Ectodermal cell (in vitro differentiated cells): ENCODE results near the gene PCARE.

ENCODE experiments used
- H3K27ac ChIP-seq: 2 replicates; pipeline ENCODE4 v1.7.0; 2013; ENCODE audit warnings: mild to moderate bottlenecking, low read depth, low read length; ENCODE audit not compliant: insufficient read depth, poor library complexity, severe bottlenecking
- H3K27me3 ChIP-seq: 2 replicates; pipeline ENCODE4 v1.7.0; 2013; ENCODE audit warnings: mild to moderate bottlenecking, low read length; ENCODE audit not compliant: insufficient read depth, control insufficient read depth, poor library complexity, severe bottlenecking
- H3K36me3 ChIP-seq: one replicate; pipeline ENCODE4 v1.7.0; 2013; ENCODE audit warnings: low read length; ENCODE audit not compliant: control insufficient read depth, insufficient read depth
- H3K4me1 ChIP-seq: one replicate; pipeline ENCODE4 v1.7.0; 2013; ENCODE audit warnings: low read length; ENCODE audit not compliant: control insufficient read depth, insufficient read depth
- H3K4me3 ChIP-seq: 2 replicates; pipeline ENCODE4 v1.7.0; 2013; ENCODE audit warnings: low read depth, low read length, control low read depth; ENCODE audit not compliant: insufficient read depth
- H3K9me3 ChIP-seq: 2 replicates; pipeline ENCODE4 v1.7.0; 2013; ENCODE audit warnings: mild to moderate bottlenecking, low read length, moderate library complexity; ENCODE audit not compliant: control insufficient read depth
- WGBS, 2 experiments: methylation state at CpG; one replicate each; pipeline ENCODE4 v1.1.7; 2013; ENCODE audit warnings: missing lambda C conversion rate in 2 of 2; 5-methylcytosine and 5-hydroxymethylcytosine counted together

PCARE gene

DNA sequence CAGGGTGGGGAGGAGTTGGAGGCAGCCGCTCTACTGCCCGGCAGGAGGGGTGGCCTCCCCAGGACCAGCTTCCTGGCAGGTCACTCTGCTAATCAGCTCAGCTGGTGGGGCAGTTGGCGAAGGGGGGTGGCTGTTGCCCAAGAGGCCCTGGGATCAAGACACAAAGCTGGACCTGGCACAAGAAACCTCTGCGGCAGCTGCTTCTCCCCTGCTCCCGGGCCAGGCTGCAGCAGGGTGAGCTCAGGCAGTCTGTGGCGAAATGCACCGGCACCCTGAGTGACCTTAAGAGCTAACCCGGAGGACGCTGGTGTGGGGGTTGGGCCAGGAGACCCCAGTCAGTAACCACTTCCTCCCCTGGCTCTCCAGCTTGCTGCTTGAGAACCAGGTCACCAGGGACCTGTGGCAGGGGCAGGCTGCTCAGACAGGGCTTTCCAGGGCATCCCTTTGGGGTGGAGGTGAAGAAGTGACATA is 62.1 kb downstream of the PCARE start:
- no peaks in the 10 kb centered on the region for H3K9me3 ChIP-seq
- WGBS, 2 experiments, result 79 to 80% methylated on average over 9 of the region's 9 CpGs
- peaks cover 31% of the 10 kb centered on the region for H3K4me1 ChIP-seq
- H3K27me3 ChIP-seq, result no peaks in the 10 kb centered on the region
- H3K4me3 ChIP-seq, result no peak overlapping the region
- no peak overlapping the region for H3K27ac ChIP-seq
- H3K36me3 ChIP-seq, result no peaks in the 10 kb centered on the region
